ENCODE data around the gene TGFBR2. TPM values are rescaled to one million over a fixed set of nuclear protein-coding genes. Genes with fewer than 3 reads are reported as not detected.

The TGFBR2 gene
- total RNA-seq, 6 donors from 2014 or later = 82.8 to 385 (median 285) TPM

DNA sequence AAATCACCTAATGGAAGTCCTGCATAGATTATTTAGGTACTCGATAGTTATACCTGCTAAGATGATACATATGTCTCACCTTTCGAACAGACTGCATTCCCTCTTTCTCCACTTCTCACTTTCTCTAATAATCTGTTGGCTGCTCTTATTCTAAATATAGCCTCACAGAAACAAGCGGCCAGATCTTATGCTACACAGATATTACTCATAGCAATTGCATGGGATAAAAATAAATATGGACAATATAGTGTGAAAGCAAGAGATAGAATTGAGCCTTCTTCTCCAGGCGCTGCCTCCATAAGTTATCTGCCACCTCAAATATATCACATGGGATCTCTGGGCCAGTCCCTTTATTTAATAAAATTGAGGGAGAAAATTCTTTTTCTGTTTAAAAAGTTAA lies 29.5 kb upstream of the TGFBR2 start:
- DNase-seq (no peak), ATAC-seq (ENCODE audit: low FRiP score in 2 of 2) (no peak)
- no peak for TF ChIP-seq EP300 (IDR thresholded peaks at IDR 0.05)
- no peak for TF ChIP-seq POLR2AphosphoS5 (IDR thresholded peaks at IDR 0.05)
- TF ChIP-seq POLR2A (IDR thresholded peaks at IDR 0.05) = no peak
- TF ChIP-seq, protein P1, sequence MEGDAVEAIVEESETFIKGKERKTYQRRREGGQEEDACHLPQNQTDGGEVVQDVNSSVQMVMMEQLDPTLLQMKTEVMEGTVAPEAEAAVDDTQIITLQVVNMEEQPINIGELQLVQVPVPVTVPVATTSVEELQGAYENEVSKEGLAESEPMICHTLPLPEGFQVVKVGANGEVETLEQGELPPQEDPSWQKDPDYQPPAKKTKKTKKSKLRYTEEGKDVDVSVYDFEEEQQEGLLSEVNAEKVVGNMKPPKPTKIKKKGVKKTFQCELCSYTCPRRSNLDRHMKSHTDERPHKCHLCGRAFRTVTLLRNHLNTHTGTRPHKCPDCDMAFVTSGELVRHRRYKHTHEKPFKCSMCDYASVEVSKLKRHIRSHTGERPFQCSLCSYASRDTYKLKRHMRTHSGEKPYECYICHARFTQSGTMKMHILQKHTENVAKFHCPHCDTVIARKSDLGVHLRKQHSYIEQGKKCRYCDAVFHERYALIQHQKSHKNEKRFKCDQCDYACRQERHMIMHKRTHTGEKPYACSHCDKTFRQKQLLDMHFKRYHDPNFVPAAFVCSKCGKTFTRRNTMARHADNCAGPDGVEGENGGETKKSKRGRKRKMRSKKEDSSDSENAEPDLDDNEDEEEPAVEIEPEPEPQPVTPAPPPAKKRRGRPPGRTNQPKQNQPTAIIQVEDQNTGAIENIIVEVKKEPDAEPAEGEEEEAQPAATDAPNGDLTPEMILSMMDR (IDR thresholded peaks at IDR 0.05) = no peak
- H3K27me3 ChIP-seq = no peaks in the 10 kb centered on the region
- no peak overlapping the region for H3K4me3 ChIP-seq
- no peak overlapping the region for H3K27ac ChIP-seq
- H3K9me3 ChIP-seq = no peaks in the 10 kb centered on the region
- WGBS, 2 donors = 73 to 79% methylated on average over 4 of the region's 4 CpGs
- H3K4me1 ChIP-seq = no peaks in the 10 kb centered on the region
- H3K36me3 ChIP-seq = no peaks in the 10 kb centered on the region

DNA sequence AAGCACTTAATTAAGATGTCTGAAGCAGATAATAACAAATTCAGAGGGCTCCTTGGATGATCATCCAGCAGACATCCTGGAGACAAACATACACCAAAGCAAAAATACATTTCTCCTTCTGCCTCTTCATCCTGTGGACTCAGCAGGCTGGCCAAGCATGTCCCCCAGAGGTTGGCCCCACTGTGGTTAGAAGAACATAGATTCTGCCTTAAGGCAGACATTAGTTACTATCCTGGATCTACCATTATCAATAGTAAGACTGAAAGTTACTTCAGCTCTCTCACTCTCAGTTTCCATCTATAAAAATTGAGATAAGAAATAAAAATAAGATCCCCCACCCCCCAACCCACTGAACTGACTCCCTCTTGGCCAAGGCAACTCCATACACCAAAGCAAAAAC lies 28.6 kb upstream of the TGFBR2 start:
- Histone ChIP-seq H3K27ac (no peak overlapping the region), H3K9me3 (no peaks in the 10 kb centered on the region), H3K4me1 (no peaks in the 10 kb centered on the region), H3K27me3 (no peaks in the 10 kb centered on the region), H3K36me3 (no peaks in the 10 kb centered on the region), H3K4me3 (no peak overlapping the region)
- DNase-seq (no peak), ATAC-seq (ENCODE audit: low FRiP score in 2 of 2) (no peak)
- TF ChIP-seq, protein P1 (IDR thresholded peaks at IDR 0.05) = no peak
- no peak for TF ChIP-seq EP300 (IDR thresholded peaks at IDR 0.05)
- no peak for TF ChIP-seq POLR2AphosphoS5 (IDR thresholded peaks at IDR 0.05)

DNA sequence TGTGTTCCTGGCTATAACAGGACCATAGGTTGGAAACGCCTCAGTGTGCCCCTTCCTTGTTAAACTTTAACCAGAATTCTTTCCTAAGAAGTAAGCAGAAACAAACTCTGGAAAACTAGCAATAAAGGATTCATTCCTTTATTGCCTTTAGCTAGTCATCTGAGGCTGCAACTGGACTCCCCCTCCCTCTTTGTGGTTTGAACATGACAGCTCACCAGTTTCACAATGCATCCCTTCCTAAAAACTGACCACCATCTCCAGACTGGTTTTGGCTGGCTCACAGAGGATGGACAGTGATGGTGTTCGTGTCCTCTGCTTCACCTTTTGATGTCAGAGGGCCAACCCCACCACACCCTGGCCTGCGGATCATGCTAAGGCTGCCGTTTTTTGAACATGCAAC lies 27.9 kb upstream of the TGFBR2 start:
- Histone ChIP-seq H3K4me3 (no peak overlapping the region), H3K9me3 (no peaks in the 10 kb centered on the region), H3K36me3 (no peaks in the 10 kb centered on the region), H3K27ac (no peak overlapping the region), H3K4me1 (no peaks in the 10 kb centered on the region), H3K27me3 (no peaks in the 10 kb centered on the region)
- peak in 1 of 2 donors; percentile 92 for ATAC-seq (ENCODE audit: low FRiP score in 2 of 2)
- TF ChIP-seq EP300 (IDR thresholded peaks at IDR 0.05) (peak in 2 of 4 donors; percentile 5 to 9), POLR2A (IDR thresholded peaks at IDR 0.05) (no peak), POLR2AphosphoS5 (IDR thresholded peaks at IDR 0.05) (peak in 1 of 2 donors; percentile 58)
- WGBS, 2 donors = 71 to 82% methylated on average over 4 of the region's 4 CpGs
- peak in 1 of 2 donors; percentile 56 for DNase-seq

DNA sequence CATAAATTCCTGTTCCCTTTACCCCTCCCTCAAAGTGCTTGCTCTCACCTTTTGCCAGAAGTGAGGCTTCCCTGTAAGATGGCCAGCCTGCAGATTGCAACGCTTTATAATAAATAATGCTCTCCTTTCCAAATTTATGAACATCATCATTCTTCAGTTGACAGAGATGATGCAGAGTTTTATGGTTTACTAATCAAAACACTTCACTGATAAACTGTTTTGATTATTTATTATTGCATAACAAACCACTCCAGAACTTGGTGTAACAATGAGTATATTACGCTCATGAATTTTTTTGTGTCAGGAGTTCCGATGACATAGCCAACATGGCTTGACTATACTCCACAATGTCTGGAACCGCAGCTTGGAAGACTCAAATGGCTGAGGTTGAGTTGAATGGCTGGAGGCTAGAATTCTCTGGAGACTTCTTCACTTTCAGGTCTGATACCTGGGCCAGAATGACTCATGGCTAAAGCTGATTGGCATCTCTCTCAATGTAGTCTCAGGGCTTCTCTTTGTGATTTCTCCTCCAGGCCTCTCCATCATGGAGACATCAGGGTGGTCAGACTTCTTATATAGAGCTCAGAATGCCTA lies 27.3 kb upstream of the TGFBR2 start:
- DNase-seq (no peak), ATAC-seq (ENCODE audit: low FRiP score in 2 of 2) (peak in 1 of 2 donors; percentile 57)
- Histone ChIP-seq H3K9me3 (no peaks in the 10 kb centered on the region), H3K36me3 (no peaks in the 10 kb centered on the region), H3K27ac (no peak overlapping the region), H3K4me3 (no peak overlapping the region), H3K27me3 (no peaks in the 10 kb centered on the region), H3K4me1 (no peaks in the 10 kb centered on the region)
- TF ChIP-seq, protein P1 (IDR thresholded peaks at IDR 0.05) = no peak
- no peak for TF ChIP-seq EP300 (IDR thresholded peaks at IDR 0.05)
- TF ChIP-seq POLR2AphosphoS5 (IDR thresholded peaks at IDR 0.05) = no peak
- TF ChIP-seq POLR2A (IDR thresholded peaks at IDR 0.05) = no peak
- 96 to 98% methylated on average over 4 of the region's 4 CpGs for WGBS, 2 donors

DNA sequence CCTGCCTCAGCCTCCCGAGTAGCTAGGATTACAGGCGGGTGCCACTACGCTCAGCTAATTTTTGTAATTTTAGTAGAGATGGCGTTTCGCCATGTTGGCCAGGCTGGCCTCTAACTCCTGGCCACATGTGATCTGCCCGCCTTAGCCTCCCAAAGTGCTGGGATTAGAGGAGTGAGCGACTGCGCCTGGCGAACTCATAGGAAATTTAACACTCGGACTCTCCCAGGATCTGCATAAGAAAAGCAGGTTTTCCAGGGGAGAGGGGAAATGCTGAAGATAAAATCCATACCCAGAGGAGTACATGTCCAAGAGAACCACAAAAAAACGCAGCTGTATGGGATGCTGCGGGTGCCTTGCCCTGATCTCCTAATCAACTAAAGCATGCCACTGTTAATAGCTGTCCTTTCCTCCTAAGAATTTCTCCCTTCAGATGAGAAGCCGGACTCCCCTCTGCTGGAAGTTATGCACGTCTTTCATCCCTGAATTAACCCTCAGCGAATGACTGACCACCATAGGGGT lies 25.3 kb upstream of the TGFBR2 start:
- DNase-seq = no peak
- H3K9me3 ChIP-seq = no peaks in the 10 kb centered on the region
- H3K4me3 ChIP-seq = no peak overlapping the region
- no peaks in the 10 kb centered on the region for H3K4me1 ChIP-seq
- WGBS, 2 donors = 96 to 99% methylated on average over 15 of the region's 15 CpGs
- TF ChIP-seq POLR2A (IDR thresholded peaks at IDR 0.05) = no peak
- no peak for TF ChIP-seq EP300 (IDR thresholded peaks at IDR 0.05)
- TF ChIP-seq POLR2AphosphoS5 (IDR thresholded peaks at IDR 0.05) = no peak
- TF ChIP-seq, protein P1 (IDR thresholded peaks at IDR 0.05) = no peak
- no peak overlapping the region for H3K27ac ChIP-seq
- no peaks in the 10 kb centered on the region for H3K36me3 ChIP-seq
- no peaks in the 10 kb centered on the region for H3K27me3 ChIP-seq
- ATAC-seq (ENCODE audit: low FRiP score in 2 of 2) = no peak
